Large intestine (tissue), 12 donors: ENCODE data around the gene RERE. TPM values are rescaled to one million over a fixed set of nuclear protein-coding genes. Genes with fewer than 3 reads are reported as not detected.

Source experiments
- DNase-seq, 2 donors: peaks; one replicate each; pipeline versions ENCODE4 v3.0.0 to v3.0.0-alpha.2; 2013
- H3K27ac ChIP-seq: one replicate; pipeline ENCODE4 v1.5.1; 2013; ENCODE audit warnings: low read length
- H3K27me3 ChIP-seq: 2 replicates; pipeline ENCODE4 v1.6.1; 2013; ENCODE audit warnings: low read length; ENCODE audit not compliant: control insufficient read depth, insufficient read depth
- H3K36me3 ChIP-seq: 2 replicates; pipeline ENCODE4 v1.6.1; 2013; ENCODE audit warnings: low read length; ENCODE audit not compliant: control insufficient read depth, insufficient read depth
- H3K4me1 ChIP-seq: one replicate; pipeline ENCODE4 v1.6.1; 2013; ENCODE audit warnings: low read length; ENCODE audit not compliant: control insufficient read depth, insufficient read depth
- H3K4me3 ChIP-seq: one replicate; pipeline ENCODE4 v1.5.1; 2013; ENCODE audit warnings: low read length
- H3K9me3 ChIP-seq: one replicate; pipeline ENCODE4 v1.6.1; 2013; ENCODE audit warnings: mild to moderate bottlenecking, low read depth, low read length, moderate library complexity; ENCODE audit not compliant: control insufficient read depth
- WGBS: methylation state at CpG from one replicate; pipeline ENCODE4 v1.1.5; 2013; ENCODE audit warnings: low lambda C conversion rate; ENCODE audit not compliant: insufficient coverage; 5-methylcytosine and 5-hydroxymethylcytosine counted together
- long read RNA-seq, 11 donors: transcript quantifications; one replicate each; lab custom pipeline, GENCODE V29; 2026
- polyA plus RNA-seq: library from polyadenylated mRNA; unstranded; fragments of 120-200 nt; gene quantifications from one replicate; pipeline ENCODE4 v1.2.1, GENCODE V29; 2013

RERE gene
- polyA plus RNA-seq: 62.3 TPM
- long read RNA-seq, donor 1: 0 reads
- long read RNA-seq, donor 2, full-length matches to known transcripts: 2 of 24 reads
- long read RNA-seq, donor 2, partial matches to known transcripts: 22 of 24 reads
- long read RNA-seq, donor 2, other reads (novel, unspliced or antisense): 0 of 24 reads
- long read RNA-seq, donor 3: 0 reads
- long read RNA-seq, donor 4: 0 reads
- long read RNA-seq, donor 5, full-length matches to known transcripts: 2 of 2 reads
- long read RNA-seq, donor 5, partial matches to known transcripts: 0 of 2 reads
- long read RNA-seq, donor 5, other reads (novel, unspliced or antisense): 0 of 2 reads
- long read RNA-seq, donor 6, full-length matches to known transcripts: 2 of 33 reads
- long read RNA-seq, donor 6, partial matches to known transcripts: 31 of 33 reads
- long read RNA-seq, donor 6, other reads (novel, unspliced or antisense): 0 of 33 reads
- long read RNA-seq, donor 7, partial matches to known transcripts: 5 of 7 reads
- long read RNA-seq, donor 7, other reads (novel, unspliced or antisense): 0 of 7 reads
- long read RNA-seq, donor 8, partial matches to known transcripts: 35 of 36 reads
- long read RNA-seq, donor 8, other reads (novel, unspliced or antisense): 0 of 36 reads
- long read RNA-seq, donor 9, partial matches to known transcripts: 0 of 19 reads
- long read RNA-seq, donor 9, other reads (novel, unspliced or antisense): 18 of 19 reads
- long read RNA-seq, donor 10, partial matches to known transcripts: 27 of 28 reads
- long read RNA-seq, donor 10, other reads (novel, unspliced or antisense): 0 of 28 reads
- long read RNA-seq, donor 11, partial matches to known transcripts: 10 of 10 reads
- long read RNA-seq, donor 11, other reads (novel, unspliced or antisense): 0 of 10 reads

- Histone ChIP-seq H3K27me3 (no peaks in the 10 kb centered on the region), H3K4me1 (peaks cover 14% of the 10 kb centered on the region), H3K9me3 (no peaks in the 10 kb centered on the region), H3K4me3 (peak within 1 kb of the TSS; percentile 97), H3K36me3 (no peaks in the 10 kb centered on the region), H3K27ac (peak within 1 kb of the TSS; percentile 98)
- DNase-seq: peak; percentile 94 to 95
- 0% methylated on average over 6 of the region's 82 CpGs for WGBS
These were observed at the start of gene RERE for GRCh38 chr1:8817412-8818324. Gene RERE (minus strand): TSS chr1:8817640.

GRCh38 chr1:8866792-8867415 is 49.5 kb upstream of the RERE start:
- Histone ChIP-seq H3K4me1 (peaks cover 22% of the 10 kb centered on the region), H3K36me3 (peaks cover 98% of the 10 kb centered on the region), H3K4me3 (no peak overlapping the region), H3K9me3 (no peaks in the 10 kb centered on the region), H3K27me3 (no peaks in the 10 kb centered on the region), H3K27ac (no peak overlapping the region)
- no peak for DNase-seq
- WGBS: no CpG with 5 or more reads among the region's 11 CpGs

DNA sequence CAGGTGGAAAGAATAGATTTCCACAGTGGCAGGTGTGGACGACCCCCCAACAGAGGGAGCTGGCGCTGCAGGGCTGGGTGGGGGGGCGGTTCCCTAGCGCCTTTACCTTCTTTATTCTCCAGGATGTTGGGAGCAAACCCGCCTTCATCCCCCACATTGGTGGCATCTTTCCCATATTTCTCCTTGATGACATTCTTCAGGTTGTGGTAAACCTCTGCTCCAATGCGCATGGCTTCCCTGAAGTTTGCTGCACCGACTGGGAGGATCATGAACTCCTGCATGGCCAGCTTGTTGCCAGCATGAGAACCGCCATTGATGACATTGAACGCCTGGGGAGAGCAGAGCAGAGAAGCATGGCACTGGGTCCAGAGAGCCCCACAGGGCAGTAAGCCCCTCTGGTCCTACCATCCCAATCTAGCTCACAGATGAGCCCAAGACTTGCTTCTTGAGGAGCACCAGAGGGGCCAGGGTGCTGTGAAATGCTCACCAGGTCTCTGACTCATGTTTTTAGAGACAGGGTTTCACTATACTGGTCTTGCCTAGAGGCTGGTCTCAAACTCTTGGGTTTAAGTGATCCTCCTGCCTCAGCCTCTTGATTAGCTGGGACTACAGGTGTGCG is 48.8 kb upstream of the RERE start:
- H3K27ac ChIP-seq: no peak overlapping the region
- no peak overlapping the region for H3K4me3 ChIP-seq
- WGBS: no CpG with 5 or more reads among the region's 10 CpGs
- peaks cover 98% of the 10 kb centered on the region for H3K36me3 ChIP-seq
- no peak for DNase-seq
- no peaks in the 10 kb centered on the region for H3K9me3 ChIP-seq
- H3K4me1 ChIP-seq: peaks cover 16% of the 10 kb centered on the region
- H3K27me3 ChIP-seq: no peaks in the 10 kb centered on the region

DNA sequence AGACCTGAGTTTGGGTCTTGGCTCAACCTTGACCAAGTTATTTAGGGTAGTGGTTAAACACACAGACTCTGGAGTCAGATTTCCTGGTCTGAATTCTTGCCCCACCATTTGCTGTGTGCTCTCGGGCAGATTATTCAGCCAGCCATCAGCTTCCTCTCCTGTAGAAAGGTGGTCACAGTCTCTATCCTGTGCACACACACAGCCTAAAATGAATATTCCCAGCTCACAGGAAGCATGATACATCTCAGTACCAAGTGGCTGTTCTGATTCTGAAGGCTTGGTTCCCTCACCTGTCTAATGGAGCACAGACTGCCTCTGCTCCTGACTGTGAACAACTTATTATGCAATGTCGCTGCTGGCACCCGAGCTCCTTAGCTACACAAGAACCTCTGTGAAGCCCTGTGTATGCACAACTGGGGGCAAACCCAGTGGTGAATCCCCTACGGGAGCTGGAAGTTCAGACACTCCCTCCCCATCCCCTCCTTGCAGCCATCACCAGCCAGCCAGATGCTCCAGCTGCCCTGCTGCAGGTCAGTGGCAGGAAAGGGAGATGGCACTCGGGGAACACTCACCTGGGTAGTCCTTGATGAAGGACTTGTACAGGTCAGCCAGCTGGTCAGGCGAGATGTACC is 47.4 kb upstream of the RERE start:
- Histone ChIP-seq H3K9me3 (no peaks in the 10 kb centered on the region), H3K4me3 (no peak overlapping the region), H3K4me1 (peaks cover 2% of the 10 kb centered on the region), H3K36me3 (peaks cover 96% of the 10 kb centered on the region), H3K27me3 (no peaks in the 10 kb centered on the region), H3K27ac (no peak overlapping the region)
- no CpG with 5 or more reads among the region's 6 CpGs for WGBS
- no peak for DNase-seq

DNA sequence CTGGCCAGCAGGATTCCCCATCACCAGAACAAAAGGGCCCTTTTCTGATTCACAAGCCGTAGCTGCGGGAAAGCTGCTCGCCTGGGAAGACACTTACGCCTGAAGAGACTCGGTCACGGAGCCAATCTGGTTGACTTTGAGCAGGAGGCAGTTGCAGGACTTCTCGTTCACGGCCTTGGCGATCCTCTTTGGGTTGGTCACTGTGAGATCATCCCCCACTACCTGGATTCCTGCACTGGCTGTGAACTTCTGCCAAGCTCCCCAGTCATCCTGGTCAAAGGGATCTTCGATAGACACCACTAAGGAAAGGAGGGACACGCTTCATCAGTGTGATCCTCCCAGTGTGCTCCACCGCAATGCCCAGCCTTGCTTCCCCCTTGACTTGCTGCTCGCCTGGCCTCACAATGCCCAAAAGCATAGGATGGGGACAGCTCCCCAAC is 46.4 kb upstream of the RERE start:
- H3K27ac ChIP-seq: no peak overlapping the region
- no peaks in the 10 kb centered on the region for H3K9me3 ChIP-seq
- H3K27me3 ChIP-seq: no peaks in the 10 kb centered on the region
- no peak for DNase-seq
- no CpG with 5 or more reads among the region's 13 CpGs for WGBS
- H3K4me1 ChIP-seq: peaks cover 6% of the 10 kb centered on the region
- no peak overlapping the region for H3K4me3 ChIP-seq
- H3K36me3 ChIP-seq: peaks cover 86% of the 10 kb centered on the region

DNA sequence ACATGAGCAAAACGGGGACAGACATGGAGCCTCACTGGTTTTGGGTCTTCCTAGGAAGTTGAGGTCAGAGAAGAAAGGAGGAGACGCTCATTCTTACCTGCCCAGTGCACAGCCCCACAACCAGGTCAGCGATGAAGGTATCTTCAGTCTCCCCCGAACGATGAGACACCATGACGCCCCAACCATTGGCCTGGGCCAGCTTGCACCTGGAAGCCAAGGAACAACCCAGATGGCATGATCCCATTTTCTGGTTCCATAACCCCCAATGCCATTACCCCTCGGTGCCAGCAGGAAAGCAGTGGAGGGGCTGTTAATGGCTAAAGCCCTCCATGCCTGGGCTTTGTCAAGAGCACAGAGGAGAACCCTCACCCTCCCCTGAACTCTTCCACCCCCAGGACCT is 45.7 kb upstream of the RERE start:
- Histone ChIP-seq H3K4me3 (no peak overlapping the region), H3K27me3 (no peaks in the 10 kb centered on the region), H3K9me3 (no peaks in the 10 kb centered on the region), H3K4me1 (peaks cover 12% of the 10 kb centered on the region), H3K36me3 (peaks cover 81% of the 10 kb centered on the region), H3K27ac (no peak overlapping the region)
- WGBS: 100% methylated on average over 1 of the region's 7 CpGs
- no peak for DNase-seq

- Histone ChIP-seq H3K9me3 (no peaks in the 10 kb centered on the region), H3K27me3 (no peaks in the 10 kb centered on the region), H3K4me1 (peaks cover 17% of the 10 kb centered on the region), H3K4me3 (no peak overlapping the region), H3K36me3 (peaks cover 75% of the 10 kb centered on the region), H3K27ac (no peak overlapping the region)
- WGBS: no CpG with 5 or more reads among the region's 4 CpGs
- DNase-seq: no peak
These were observed 45.1 kb upstream of the RERE start for GRCh38 chr1:8862528-8862927.

GRCh38 chr1:8860738-8861516 is 43.5 kb upstream of the RERE start:
- WGBS: 87% methylated on average over 3 of the region's 21 CpGs
- H3K9me3 ChIP-seq: no peaks in the 10 kb centered on the region
- H3K4me3 ChIP-seq: no peak overlapping the region
- peaks cover 66% of the 10 kb centered on the region for H3K36me3 ChIP-seq
- H3K27me3 ChIP-seq: no peaks in the 10 kb centered on the region
- no peak overlapping the region for H3K27ac ChIP-seq
- DNase-seq: no peak
- H3K4me1 ChIP-seq: peaks cover 33% of the 10 kb centered on the region
